RWPE2 (cell line): ENCODE data around the gene CBR1.

Source experiments
- ATAC-seq: fragments of 200-7000 bp; cut with Tn5 transposase; 3 replicates; pipeline ENCODE4 v1.9.1; 2021; ENCODE audit warnings: low read depth
- DNase-seq: peaks from one replicate; pipeline ENCODE4 v3.0.0-alpha.2; 2020; ENCODE audit warnings: low spot score
- H3K27ac ChIP-seq: fragments of 450-650 bp; 2 replicates; pipeline ENCODE4 v1.5.1; 2017; ENCODE audit warnings: mild to moderate bottlenecking; ENCODE audit not compliant: poor library complexity, severe bottlenecking
- H3K27me3 ChIP-seq: fragments of 250-450 bp; sonication (Bioruptor Pico); 2 replicates; pipeline ENCODE4 v1.5.1; 2021; ENCODE audit warnings: mild to moderate bottlenecking, moderate library complexity; ENCODE audit not compliant: insufficient read depth, poor library complexity, severe bottlenecking
- H3K36me3 ChIP-seq: fragments of 250-450 bp; sonication (Bioruptor Pico); 2 replicates; pipeline ENCODE4 v1.5.1; 2020; ENCODE audit warnings: low read depth, mild to moderate bottlenecking, moderate library complexity
- H3K4me1 ChIP-seq: fragments of 250-450 bp; sonication (Bioruptor Pico); 2 replicates; pipeline ENCODE4 v1.5.1; 2021; ENCODE audit warnings: mild to moderate bottlenecking, moderate library complexity; ENCODE audit not compliant: insufficient read depth, poor library complexity, severe bottlenecking
- H3K4me3 ChIP-seq: fragments of 250-450 bp; sonication (Bioruptor Pico); 2 replicates; pipeline ENCODE4 v1.5.1; 2021; ENCODE audit warnings: mild to moderate bottlenecking, moderate library complexity; ENCODE audit not compliant: severe bottlenecking
- H3K9me3 ChIP-seq: fragments of 250-450 bp; sonication (Bioruptor Pico); 2 replicates; pipeline ENCODE4 v1.5.1; 2021; ENCODE audit warnings: mild to moderate bottlenecking, moderate library complexity; ENCODE audit not compliant: severe bottlenecking
- TF ChIP-seq, protein P1 (sequence below): fragments of 450-650 bp; IDR thresholded peaks from one replicate; pipeline ENCODE4 v1.5.1; 2017; ENCODE audit warnings: mild to moderate bottlenecking, moderate library complexity; ENCODE audit not compliant: poor library complexity, severe bottlenecking

Gene CBR1

DNA sequence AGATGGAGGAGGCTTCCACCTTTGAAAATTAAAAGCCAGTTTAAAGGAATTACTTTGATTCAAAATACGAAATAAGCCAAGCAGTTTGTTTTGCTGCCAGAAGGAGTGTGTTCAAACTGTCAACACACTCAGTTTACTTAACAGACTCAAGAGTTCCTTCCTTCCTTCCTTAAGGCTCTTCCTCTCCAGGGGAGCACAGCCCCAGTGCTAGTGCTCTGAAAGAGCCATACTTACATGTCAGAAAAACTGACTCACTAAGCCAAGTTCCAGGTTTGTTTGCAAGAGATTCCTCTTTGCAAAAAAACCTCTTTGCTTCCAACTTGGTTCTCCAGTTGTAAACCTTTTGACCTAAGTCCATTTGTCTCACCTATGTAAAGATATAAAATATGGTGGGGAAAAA lies 23.8 kb upstream of the CBR1 start:
- H3K4me1 ChIP-seq: no peaks in the 10 kb centered on the region
- no peak overlapping the region for H3K4me3 ChIP-seq
- no peaks in the 10 kb centered on the region for H3K27me3 ChIP-seq
- ATAC-seq (no peak), DNase-seq (no peak)
- no peaks in the 10 kb centered on the region for H3K9me3 ChIP-seq
- no peak overlapping the region for H3K27ac ChIP-seq
- peaks cover 88% of the 10 kb centered on the region for H3K36me3 ChIP-seq
- TF ChIP-seq, protein P1, sequence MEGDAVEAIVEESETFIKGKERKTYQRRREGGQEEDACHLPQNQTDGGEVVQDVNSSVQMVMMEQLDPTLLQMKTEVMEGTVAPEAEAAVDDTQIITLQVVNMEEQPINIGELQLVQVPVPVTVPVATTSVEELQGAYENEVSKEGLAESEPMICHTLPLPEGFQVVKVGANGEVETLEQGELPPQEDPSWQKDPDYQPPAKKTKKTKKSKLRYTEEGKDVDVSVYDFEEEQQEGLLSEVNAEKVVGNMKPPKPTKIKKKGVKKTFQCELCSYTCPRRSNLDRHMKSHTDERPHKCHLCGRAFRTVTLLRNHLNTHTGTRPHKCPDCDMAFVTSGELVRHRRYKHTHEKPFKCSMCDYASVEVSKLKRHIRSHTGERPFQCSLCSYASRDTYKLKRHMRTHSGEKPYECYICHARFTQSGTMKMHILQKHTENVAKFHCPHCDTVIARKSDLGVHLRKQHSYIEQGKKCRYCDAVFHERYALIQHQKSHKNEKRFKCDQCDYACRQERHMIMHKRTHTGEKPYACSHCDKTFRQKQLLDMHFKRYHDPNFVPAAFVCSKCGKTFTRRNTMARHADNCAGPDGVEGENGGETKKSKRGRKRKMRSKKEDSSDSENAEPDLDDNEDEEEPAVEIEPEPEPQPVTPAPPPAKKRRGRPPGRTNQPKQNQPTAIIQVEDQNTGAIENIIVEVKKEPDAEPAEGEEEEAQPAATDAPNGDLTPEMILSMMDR: no peak

DNA sequence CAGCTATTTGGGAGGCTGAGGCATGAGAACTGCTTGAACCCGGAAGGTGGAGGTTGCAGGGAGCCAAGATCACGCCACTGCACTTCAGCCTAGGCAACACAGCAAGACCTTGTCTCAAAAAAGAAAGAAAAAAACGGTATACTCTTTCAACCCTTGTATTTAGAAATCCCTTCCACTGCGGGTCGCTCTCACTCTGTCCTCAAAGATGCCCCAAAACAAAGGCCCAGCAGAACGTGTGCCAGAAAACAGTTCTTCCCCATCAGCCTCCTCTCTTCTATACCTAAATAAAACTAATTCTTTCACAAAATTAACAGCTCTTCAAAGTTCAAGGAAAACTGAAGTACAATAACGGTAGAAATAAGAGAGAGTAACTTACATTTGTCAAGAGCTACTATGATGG lies 22.7 kb upstream of the CBR1 start:
- Histone ChIP-seq H3K9me3 (no peaks in the 10 kb centered on the region), H3K4me3 (no peak overlapping the region), H3K27ac (no peak overlapping the region), H3K4me1 (no peaks in the 10 kb centered on the region), H3K27me3 (no peaks in the 10 kb centered on the region), H3K36me3 (peaks cover 87% of the 10 kb centered on the region)
- TF ChIP-seq, protein P1: no peak
- DNase-seq (no peak), ATAC-seq (no peak)

DNA sequence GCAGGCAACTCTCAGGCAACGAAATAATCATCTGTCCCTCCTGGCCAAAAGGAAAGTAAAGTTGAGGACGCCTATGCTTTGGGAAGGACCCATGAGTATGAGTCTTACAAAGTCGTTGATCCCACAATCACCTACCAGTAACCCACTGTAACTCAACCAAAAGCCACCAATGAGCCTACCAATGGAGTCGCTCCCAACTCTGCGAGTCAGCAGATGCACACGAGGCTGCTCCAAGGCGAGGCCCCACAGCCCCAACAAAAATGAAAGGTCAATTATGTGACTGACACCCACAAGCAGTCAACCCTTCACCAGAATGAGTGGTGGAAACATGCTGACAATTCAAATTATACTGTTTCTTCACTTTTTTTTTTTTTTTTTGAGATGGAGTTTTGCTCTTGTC lies 21.5 kb upstream of the CBR1 start:
- no peaks in the 10 kb centered on the region for H3K4me1 ChIP-seq
- no peak overlapping the region for H3K4me3 ChIP-seq
- H3K27ac ChIP-seq: no peak overlapping the region
- peaks cover 85% of the 10 kb centered on the region for H3K36me3 ChIP-seq
- no peaks in the 10 kb centered on the region for H3K9me3 ChIP-seq
- DNase-seq: no peak
- TF ChIP-seq, protein P1: no peak
- ATAC-seq: no peak
- H3K27me3 ChIP-seq: no peaks in the 10 kb centered on the region

DNA sequence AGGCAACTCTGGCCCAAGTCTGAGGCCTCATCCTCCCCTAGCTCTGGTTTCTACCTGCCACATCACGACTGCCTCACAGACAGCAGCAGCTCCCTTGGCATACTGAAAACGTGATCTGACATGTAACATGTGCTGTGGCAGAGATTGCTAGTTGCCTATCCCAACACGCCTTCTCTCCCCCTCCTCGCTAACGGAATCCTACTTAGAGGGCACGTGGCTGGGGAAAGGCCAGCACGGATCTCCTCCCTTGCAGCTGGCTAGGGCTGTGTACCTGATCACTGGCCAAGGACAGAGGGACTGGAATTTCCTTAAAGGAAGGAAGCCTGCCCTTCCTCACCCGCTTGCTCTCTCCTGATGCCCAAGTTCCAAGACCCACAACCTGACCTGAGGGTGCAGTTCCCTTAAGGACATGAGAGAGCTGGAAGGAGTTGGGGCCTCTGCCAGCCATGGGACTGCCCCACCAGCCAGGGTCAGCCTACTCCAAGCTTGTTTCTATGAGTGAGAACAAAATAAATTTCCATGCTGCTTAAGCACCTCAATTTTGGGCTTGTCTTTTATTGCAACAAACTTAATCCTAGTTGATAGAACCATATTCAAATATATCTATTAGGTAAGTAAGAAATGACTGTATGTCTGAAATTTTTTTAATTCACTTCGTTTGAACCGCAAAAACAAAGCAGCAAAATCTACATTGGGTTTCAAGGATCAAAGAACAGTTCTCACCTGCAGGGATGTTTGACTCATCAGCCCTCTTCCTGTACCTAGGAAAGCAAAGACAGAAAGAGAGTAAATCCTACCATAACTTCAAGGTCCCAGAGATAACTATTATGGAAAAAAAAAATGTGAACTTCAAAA lies 16.7 kb upstream of the CBR1 start:
- Histone ChIP-seq H3K4me1 (no peaks in the 10 kb centered on the region), H3K4me3 (no peak overlapping the region), H3K36me3 (peaks cover 86% of the 10 kb centered on the region), H3K27ac (no peak overlapping the region), H3K9me3 (no peaks in the 10 kb centered on the region), H3K27me3 (no peaks in the 10 kb centered on the region)
- no peak for DNase-seq
- no peak for ATAC-seq
- TF ChIP-seq, protein P1: no peak

DNA sequence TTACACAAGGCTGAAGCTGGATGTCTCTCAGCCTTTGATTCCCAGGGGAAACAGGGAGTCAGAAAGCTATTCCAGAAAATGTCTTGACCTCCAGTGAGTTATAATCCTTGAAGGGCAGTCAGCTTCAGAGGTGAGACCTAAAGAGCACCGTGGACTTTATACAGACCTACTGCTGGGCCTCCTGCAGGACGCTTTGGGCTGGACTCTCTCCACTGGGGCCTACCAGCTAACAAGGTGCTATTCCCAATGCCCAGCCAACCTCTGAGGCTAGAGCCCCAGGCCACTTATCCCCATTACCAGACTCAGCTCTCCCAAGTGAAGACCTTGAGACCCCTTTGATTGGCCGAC lies 16.1 kb upstream of the CBR1 start:
- TF ChIP-seq, protein P1: no peak
- ATAC-seq: no peak
- Histone ChIP-seq H3K27me3 (no peaks in the 10 kb centered on the region), H3K27ac (no peak overlapping the region), H3K36me3 (peaks cover 86% of the 10 kb centered on the region), H3K4me3 (no peak overlapping the region), H3K9me3 (no peaks in the 10 kb centered on the region), H3K4me1 (peaks cover 4% of the 10 kb centered on the region)
- no peak for DNase-seq
